Measurements from ENCODE around the gene BRD1.

Gene BRD1

GRCh38 chr22:49777569-49778249, 50.0 kb downstream of the BRD1 start:
- TF ChIP-seq POLR2A (IDR thresholded peaks at IDR 0.05; ENCODE audit: low read depth, low read length) = no peak
- no peak for TF ChIP-seq POU2F2 (IDR thresholded peaks at IDR 0.05; ENCODE audit: low read depth, low read length)
- TF ChIP-seq POLR2AphosphoS5 (IDR thresholded peaks at IDR 0.05; ENCODE audit: low read depth, low read length) = no peak
- TF ChIP-seq TAF1 (IDR thresholded peaks at IDR 0.05; ENCODE audit: low read depth, low read length) = no peak
- TF ChIP-seq PAX5 (IDR thresholded peaks at IDR 0.05; ENCODE audit: insufficient read depth, low read length, severe bottlenecking) = no peak
- no peak for TF ChIP-seq SPI1 (IDR thresholded peaks at IDR 0.05; ENCODE audit: low read depth, low read length)
- DNase-seq (ENCODE audit: insufficient read length, low spot score) (no peak), FAIRE-seq (no peak)

- TF ChIP-seq POU2F2 (IDR thresholded peaks at IDR 0.05; ENCODE audit: low read depth, low read length) (no peak), TAF1 (IDR thresholded peaks at IDR 0.05; ENCODE audit: low read depth, low read length) (no peak), PAX5 (IDR thresholded peaks at IDR 0.05; ENCODE audit: insufficient read depth, low read length, severe bottlenecking) (no peak), POLR2AphosphoS5 (IDR thresholded peaks at IDR 0.05; ENCODE audit: low read depth, low read length) (no peak), SPI1 (IDR thresholded peaks at IDR 0.05; ENCODE audit: low read depth, low read length) (no peak), POLR2A (IDR thresholded peaks at IDR 0.05; ENCODE audit: low read depth, low read length) (no peak)
- DNase-seq (ENCODE audit: insufficient read length, low spot score) = no peak
- no peak for FAIRE-seq
These were observed 50.8 kb downstream of the BRD1 start for GRCh38 chr22:49776891-49777290.

GRCh38 chr22:49775867-49776511, 51.7 kb downstream of the BRD1 start:
- DNase-seq (ENCODE audit: insufficient read length, low spot score) = no peak
- FAIRE-seq = no peak
- TF ChIP-seq POU2F2 (IDR thresholded peaks at IDR 0.05; ENCODE audit: low read depth, low read length) = no peak
- no peak for TF ChIP-seq TAF1 (IDR thresholded peaks at IDR 0.05; ENCODE audit: low read depth, low read length)
- no peak for TF ChIP-seq PAX5 (IDR thresholded peaks at IDR 0.05; ENCODE audit: insufficient read depth, low read length, severe bottlenecking)
- TF ChIP-seq POLR2AphosphoS5 (IDR thresholded peaks at IDR 0.05; ENCODE audit: low read depth, low read length) = no peak
- no peak for TF ChIP-seq POLR2A (IDR thresholded peaks at IDR 0.05; ENCODE audit: low read depth, low read length)
- no peak for TF ChIP-seq SPI1 (IDR thresholded peaks at IDR 0.05; ENCODE audit: low read depth, low read length)

- no peak for FAIRE-seq
- DNase-seq (ENCODE audit: insufficient read length, low spot score) = no peak
- no peak for TF ChIP-seq PAX5 (IDR thresholded peaks at IDR 0.05; ENCODE audit: insufficient read depth, low read length, severe bottlenecking)
- no peak for TF ChIP-seq POLR2AphosphoS5 (IDR thresholded peaks at IDR 0.05; ENCODE audit: low read depth, low read length)
- no peak for TF ChIP-seq POU2F2 (IDR thresholded peaks at IDR 0.05; ENCODE audit: low read depth, low read length)
- no peak for TF ChIP-seq SPI1 (IDR thresholded peaks at IDR 0.05; ENCODE audit: low read depth, low read length)
- TF ChIP-seq POLR2A (IDR thresholded peaks at IDR 0.05; ENCODE audit: low read depth, low read length) = no peak
- no peak for TF ChIP-seq TAF1 (IDR thresholded peaks at IDR 0.05; ENCODE audit: low read depth, low read length)
These were observed 52.3 kb downstream of the BRD1 start for GRCh38 chr22:49775191-49775866.

- FAIRE-seq (no peak), DNase-seq (ENCODE audit: insufficient read length, low spot score) (no peak)
These were observed 53.0 kb downstream of the BRD1 start for GRCh38 chr22:49774499-49775151.

GRCh38 chr22:49774046-49774445, 53.6 kb downstream of the BRD1 start:
- DNase-seq (ENCODE audit: insufficient read length, low spot score) (no peak), FAIRE-seq (no peak)
- TF ChIP-seq TAF1 (IDR thresholded peaks at IDR 0.05; ENCODE audit: low read depth, low read length) (no peak), POLR2A (IDR thresholded peaks at IDR 0.05; ENCODE audit: low read depth, low read length) (no peak), POLR2AphosphoS5 (IDR thresholded peaks at IDR 0.05; ENCODE audit: low read depth, low read length) (no peak)

More at GRCh38 chr22:49774499-49775151, 53.0 kb downstream of the BRD1 start:
- TF ChIP-seq POLR2A (IDR thresholded peaks at IDR 0.05; ENCODE audit: low read depth, low read length) (no peak), POLR2AphosphoS5 (IDR thresholded peaks at IDR 0.05; ENCODE audit: low read depth, low read length) (no peak; the same call in 1 of the 2 replicates), TAF1 (IDR thresholded peaks at IDR 0.05; ENCODE audit: low read depth, low read length) (no peak), POU2F2 (IDR thresholded peaks at IDR 0.05; ENCODE audit: low read depth, low read length) (no peak), PAX5 (IDR thresholded peaks at IDR 0.05; ENCODE audit: insufficient read depth, low read length, severe bottlenecking) (no peak), SPI1 (IDR thresholded peaks at IDR 0.05; ENCODE audit: low read depth, low read length) (no peak)

GRCh38 chr22:49773531-49773930, 54.1 kb downstream of the BRD1 start:
- FAIRE-seq (no peak), DNase-seq (ENCODE audit: insufficient read length, low spot score) (no peak)
- no peak for TF ChIP-seq PAX5 (IDR thresholded peaks at IDR 0.05; ENCODE audit: insufficient read depth, low read length, severe bottlenecking)
- no peak for TF ChIP-seq POLR2AphosphoS5 (IDR thresholded peaks at IDR 0.05; ENCODE audit: low read depth, low read length)
- no peak for TF ChIP-seq POLR2A (IDR thresholded peaks at IDR 0.05; ENCODE audit: low read depth, low read length)

GRCh38 chr22:49772692-49773091, 55.0 kb downstream of the BRD1 start:
- no peak for DNase-seq (ENCODE audit: insufficient read length, low spot score)
- no peak for TF ChIP-seq TAF1 (IDR thresholded peaks at IDR 0.05; ENCODE audit: low read depth, low read length)
- no peak for TF ChIP-seq SPI1 (IDR thresholded peaks at IDR 0.05; ENCODE audit: low read depth, low read length)
- no peak for TF ChIP-seq POU2F2 (IDR thresholded peaks at IDR 0.05; ENCODE audit: low read depth, low read length)
- TF ChIP-seq POLR2A (IDR thresholded peaks at IDR 0.05; ENCODE audit: low read depth, low read length) = no peak
- no peak for TF ChIP-seq POLR2AphosphoS5 (IDR thresholded peaks at IDR 0.05; ENCODE audit: low read depth, low read length)
- TF ChIP-seq PAX5 (IDR thresholded peaks at IDR 0.05; ENCODE audit: insufficient read depth, low read length, severe bottlenecking) = no peak
- no peak for FAIRE-seq
